SU-DHL-6 (cell line): ENCODE results near the gene SDK1.
"Not testable (repeated sequence)": the region's sequence is repeated elsewhere in the genome, so short reads cannot be mapped to it uniquely, and the experiment has no call there.

ENCODE experiments used
- H2AFZ ChIP-seq: fragments of 200-600 bp; sonication (generic); 2 replicates; pipeline ENCODE4 v1.6.1; 2014; ENCODE audit warnings: low read depth, mild to moderate bottlenecking, moderate library complexity, mixed read lengths, antibody characterized with exemption, low read length; ENCODE audit not compliant: severe bottlenecking
- H3F3A ChIP-seq: fragments of 200-600 bp; shearing (Covaris generic); 2 replicates; pipeline ENCODE4 v1.6.0; 2016; ENCODE audit warnings: antibody characterized with exemption, mild to moderate bottlenecking; ENCODE audit not compliant: insufficient read depth
- H3K27ac ChIP-seq: fragments of 200-600 bp; sonication (generic); 2 replicates; pipeline ENCODE4 v1.5.1; 2016; ENCODE audit warnings: low read depth, mild to moderate bottlenecking, low read length, moderate library complexity, mixed read lengths
- H3K27me3 ChIP-seq: fragments of 200-600 bp; sonication (generic), shearing (Covaris generic); 2 replicates; pipeline ENCODE4 v1.6.0; 2014; ENCODE audit warnings: mild to moderate bottlenecking, low read length
- H3K36me3 ChIP-seq: fragments of 200-600 bp; sonication (generic); 2 replicates; pipeline ENCODE4 v1.6.1; 2014; ENCODE audit warnings: mild to moderate bottlenecking, low read length, mixed read lengths
- H3K4me2 ChIP-seq: fragments of 300-600, 200-600 bp; shearing (Covaris generic), sonication (generic); 2 replicates; pipeline ENCODE4 v1.6.0; 2014; ENCODE audit warnings: low read length, low read depth, mild to moderate bottlenecking; ENCODE audit not compliant: poor library complexity, severe bottlenecking
- H3K4me3 ChIP-seq: fragments of 200-600 bp; sonication (generic); 2 replicates; pipeline ENCODE4 v1.5.1; 2014; ENCODE audit warnings: antibody characterized with exemption, low read length, mild to moderate bottlenecking, mixed read lengths; ENCODE audit not compliant: insufficient read depth, poor library complexity, severe bottlenecking
- H3K79me2 ChIP-seq: fragments of 200-600 bp; sonication (generic); 2 replicates; pipeline ENCODE4 v1.6.1; 2014; ENCODE audit warnings: mild to moderate bottlenecking, low read length, moderate library complexity; ENCODE audit not compliant: insufficient read depth
- H3K9ac ChIP-seq: fragments of 200-600 bp; sonication (generic); 2 replicates; pipeline ENCODE4 v1.7.0; 2014; ENCODE audit warnings: mild to moderate bottlenecking, low read length
- H3K9me2 ChIP-seq: fragments of 200-600 bp; sonication (generic); replicated peaks from 2 replicates; pipeline ENCODE4 v1.6.1; 2014; ENCODE audit warnings: low read length; ENCODE audit not compliant: insufficient read depth
- H3K9me3 ChIP-seq: fragments of 200-600 bp; sonication (generic); 2 replicates; pipeline ENCODE4 v1.6.1; 2014; ENCODE audit warnings: low read length, mixed read lengths; ENCODE audit not compliant: insufficient read depth
- H4K20me1 ChIP-seq: fragments of 200-600 bp; sonication (generic); 2 replicates; pipeline ENCODE4 v1.6.1; 2014; ENCODE audit warnings: low read depth, mild to moderate bottlenecking, antibody characterized with exemption, low read length, moderate library complexity, mixed read lengths
- EZH2phosphoT487 ChIP-seq: fragments of 200-600 bp; sonication (generic), shearing (Covaris generic); conservative IDR thresholded peaks from 2 replicates; pipeline ENCODE4 v1.6.1; 2018; ENCODE audit warnings: mild to moderate bottlenecking, antibody characterized with exemption, low read length, moderate library complexity, mixed read lengths
- TF ChIP-seq, protein P1 (sequence below): fragments of 200-600 bp; sonication (generic); IDR thresholded peaks from one replicate; pipeline ENCODE4 v1.5.1; 2017; ENCODE audit warnings: antibody characterized with exemption, mild to moderate bottlenecking, low read length, moderate library complexity; ENCODE audit not compliant: insufficient read depth, poor library complexity, severe bottlenecking

SDK1 gene

DNA sequence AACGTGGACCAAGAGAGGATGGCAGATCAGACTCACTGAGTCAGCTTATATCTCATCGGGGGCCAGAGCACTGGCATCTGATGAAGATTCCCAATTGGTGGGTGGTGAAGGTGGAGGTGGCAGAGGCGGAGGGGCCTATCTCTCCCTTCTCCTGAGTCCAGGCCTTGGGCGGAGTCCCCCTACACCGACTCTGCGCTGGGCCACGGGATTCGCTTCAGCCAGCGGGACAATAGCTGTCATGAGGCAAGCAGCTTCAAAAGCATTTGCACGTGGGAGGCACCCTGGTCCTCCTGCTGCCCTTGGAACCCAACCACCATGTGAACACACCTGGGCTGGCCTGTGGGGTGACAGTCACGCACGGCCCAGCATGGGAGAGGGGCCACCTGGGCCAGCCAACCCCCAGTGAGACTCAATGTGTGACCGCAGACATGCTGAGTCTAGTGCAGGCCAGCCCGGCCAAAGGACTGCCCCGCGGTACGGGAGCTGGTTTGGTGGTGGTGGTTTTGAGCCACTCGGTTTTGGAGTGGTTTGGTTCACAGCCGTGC, 914.2 kb downstream of the SDK1 start:
- no peak overlapping the region for H2AFZ ChIP-seq
- no peaks in the 10 kb centered on the region for H3K9me3 ChIP-seq
- H3K4me3 ChIP-seq, result no peak overlapping the region
- no peaks in the 10 kb centered on the region for H3K79me2 ChIP-seq
- no peak overlapping the region for H3K9ac ChIP-seq
- H3K27me3 ChIP-seq, result no peaks in the 10 kb centered on the region
- no peak overlapping the region for H3K4me2 ChIP-seq
- no peaks in the 10 kb centered on the region for H3K9me2 ChIP-seq
- no peaks in the 10 kb centered on the region for H3K36me3 ChIP-seq
- H4K20me1 ChIP-seq, result no peaks in the 10 kb centered on the region
- TF ChIP-seq EZH2phosphoT487, result no peak
- TF ChIP-seq, protein P1, sequence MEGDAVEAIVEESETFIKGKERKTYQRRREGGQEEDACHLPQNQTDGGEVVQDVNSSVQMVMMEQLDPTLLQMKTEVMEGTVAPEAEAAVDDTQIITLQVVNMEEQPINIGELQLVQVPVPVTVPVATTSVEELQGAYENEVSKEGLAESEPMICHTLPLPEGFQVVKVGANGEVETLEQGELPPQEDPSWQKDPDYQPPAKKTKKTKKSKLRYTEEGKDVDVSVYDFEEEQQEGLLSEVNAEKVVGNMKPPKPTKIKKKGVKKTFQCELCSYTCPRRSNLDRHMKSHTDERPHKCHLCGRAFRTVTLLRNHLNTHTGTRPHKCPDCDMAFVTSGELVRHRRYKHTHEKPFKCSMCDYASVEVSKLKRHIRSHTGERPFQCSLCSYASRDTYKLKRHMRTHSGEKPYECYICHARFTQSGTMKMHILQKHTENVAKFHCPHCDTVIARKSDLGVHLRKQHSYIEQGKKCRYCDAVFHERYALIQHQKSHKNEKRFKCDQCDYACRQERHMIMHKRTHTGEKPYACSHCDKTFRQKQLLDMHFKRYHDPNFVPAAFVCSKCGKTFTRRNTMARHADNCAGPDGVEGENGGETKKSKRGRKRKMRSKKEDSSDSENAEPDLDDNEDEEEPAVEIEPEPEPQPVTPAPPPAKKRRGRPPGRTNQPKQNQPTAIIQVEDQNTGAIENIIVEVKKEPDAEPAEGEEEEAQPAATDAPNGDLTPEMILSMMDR, result no peak
- H3F3A ChIP-seq, result no peaks in the 10 kb centered on the region
- H3K27ac ChIP-seq, result no peak overlapping the region

DNA sequence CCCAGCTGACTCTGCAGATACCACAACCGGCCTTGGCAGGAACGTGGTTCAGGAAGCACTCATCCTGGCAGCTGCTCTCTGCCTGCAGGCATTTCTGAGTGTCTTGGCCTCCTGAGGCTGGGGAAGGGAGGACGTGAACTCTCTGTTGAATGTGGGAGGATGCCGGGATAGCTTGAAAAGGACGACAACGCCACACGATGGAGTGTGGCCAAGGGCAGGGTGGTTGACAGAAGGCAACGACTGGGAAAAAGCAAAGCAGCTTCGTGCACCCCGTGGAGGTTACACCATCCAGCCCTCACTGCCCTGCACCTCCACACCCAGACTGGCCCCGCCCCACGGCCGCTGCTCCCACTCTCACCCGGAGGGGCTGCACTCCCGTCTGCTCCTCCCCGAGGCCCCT, 915.0 kb downstream of the SDK1 start:
- Histone ChIP-seq H3K27me3 (no peaks in the 10 kb centered on the region), H3K36me3 (no peaks in the 10 kb centered on the region), H3K4me3 (no peak overlapping the region), H4K20me1 (no peaks in the 10 kb centered on the region), H3K4me2 (no peak overlapping the region), H3K9ac (no peak overlapping the region), H3K9me3 (no peaks in the 10 kb centered on the region), H3K79me2 (no peaks in the 10 kb centered on the region), H3K27ac (no peak overlapping the region), H3K9me2 (no peaks in the 10 kb centered on the region), H2AFZ (no peak overlapping the region), H3F3A (no peaks in the 10 kb centered on the region)
- TF ChIP-seq EZH2phosphoT487, result no peak
- TF ChIP-seq, protein P1, result no peak

DNA sequence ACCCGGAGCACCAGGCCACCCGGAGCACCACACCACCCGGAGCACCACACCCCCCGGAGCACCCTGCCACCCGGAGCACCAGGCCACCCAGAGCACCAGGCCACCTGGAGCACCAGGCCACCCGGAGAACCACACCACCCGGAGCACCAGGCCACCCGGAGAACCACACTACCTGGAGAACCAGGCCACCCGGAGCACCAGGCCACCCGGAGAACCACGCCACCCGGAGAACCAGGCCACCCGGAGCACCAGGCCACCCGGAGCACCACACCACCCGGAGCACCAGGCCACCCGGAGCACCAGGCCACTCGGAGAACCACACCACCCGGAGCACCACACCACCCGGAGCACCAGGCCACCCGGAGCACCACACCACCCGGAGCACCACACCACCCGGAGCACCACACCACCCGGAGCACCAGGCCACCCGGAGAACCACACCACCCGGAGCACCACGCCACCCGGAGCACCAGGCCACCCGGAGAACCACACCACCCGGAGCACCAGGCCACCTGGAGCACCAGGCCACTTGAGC, 916.1 kb downstream of the SDK1 start:
- not testable (repeated sequence) for H3K9ac ChIP-seq, H3K4me3 ChIP-seq, H2AFZ ChIP-seq, H3F3A ChIP-seq, H3K4me2 ChIP-seq, H3K27ac ChIP-seq, H3K9me3 ChIP-seq, H3K27me3 ChIP-seq, H3K79me2 ChIP-seq, H3K36me3 ChIP-seq, H3K9me2 ChIP-seq, H4K20me1 ChIP-seq

DNA sequence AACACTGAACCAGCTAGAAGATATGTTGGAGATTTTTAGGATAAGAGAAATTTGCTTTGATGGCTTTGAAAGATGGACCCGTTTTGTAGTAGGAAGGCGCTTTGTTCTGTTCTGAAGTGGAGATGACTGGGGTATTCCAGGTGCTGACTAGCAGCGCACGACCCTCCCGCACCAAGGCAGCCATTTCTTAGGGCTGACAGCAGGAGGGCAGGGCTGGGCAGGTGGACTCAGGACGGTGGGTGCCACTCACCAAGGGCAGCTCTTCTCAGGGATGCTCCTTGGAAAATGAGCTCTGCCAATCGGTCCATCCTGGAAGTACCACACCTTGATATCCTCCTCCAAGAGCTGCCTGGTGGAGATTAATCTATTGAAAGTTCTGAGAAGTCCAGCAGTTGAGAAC, 917.4 kb downstream of the SDK1 start:
- no peaks in the 10 kb centered on the region for H3K9me3 ChIP-seq
- no peaks in the 10 kb centered on the region for H3F3A ChIP-seq
- H3K79me2 ChIP-seq, result no peaks in the 10 kb centered on the region
- H4K20me1 ChIP-seq, result no peaks in the 10 kb centered on the region
- no peak for TF ChIP-seq EZH2phosphoT487
- TF ChIP-seq, protein P1, result no peak
- H3K27ac ChIP-seq, result no peak overlapping the region
- H3K36me3 ChIP-seq, result no peaks in the 10 kb centered on the region
- H3K4me3 ChIP-seq, result no peak overlapping the region
- no peak overlapping the region for H2AFZ ChIP-seq
- H3K27me3 ChIP-seq, result no peaks in the 10 kb centered on the region
- no peaks in the 10 kb centered on the region for H3K9me2 ChIP-seq
- H3K4me2 ChIP-seq, result no peak overlapping the region
- H3K9ac ChIP-seq, result no peak overlapping the region
